HG02759 (cell line): Measurements from ENCODE around the gene ANAPC16.
"Not testable (repeated sequence)": the region's sequence is repeated elsewhere in the genome, so short reads cannot be mapped to it uniquely, and the experiment has no call there.

ENCODE experiments used
- ATAC-seq: cut with Tn5 transposase; IDR thresholded peaks from one replicate; pipeline ENCODE4 v1.9.1; 2021; ENCODE audit warnings: mild to moderate bottlenecking, moderate library complexity; ENCODE audit not compliant: unreplicated experiment

ANAPC16 gene

GRCh38 chr10:72215611-72216549, at the start of gene ANAPC16, which contains the start of gene ASCC1:
TSS of gene ANAPC16 (plus strand) at chr10:72216012. CDS start at chr10:72223915, 7,903 bp downstream.
TSS of gene ASCC1 (minus strand) at chr10:72216276. CDS start at chr10:72213298, 2,978 bp downstream.
- peak; percentile 91 for ATAC-seq

DNA sequence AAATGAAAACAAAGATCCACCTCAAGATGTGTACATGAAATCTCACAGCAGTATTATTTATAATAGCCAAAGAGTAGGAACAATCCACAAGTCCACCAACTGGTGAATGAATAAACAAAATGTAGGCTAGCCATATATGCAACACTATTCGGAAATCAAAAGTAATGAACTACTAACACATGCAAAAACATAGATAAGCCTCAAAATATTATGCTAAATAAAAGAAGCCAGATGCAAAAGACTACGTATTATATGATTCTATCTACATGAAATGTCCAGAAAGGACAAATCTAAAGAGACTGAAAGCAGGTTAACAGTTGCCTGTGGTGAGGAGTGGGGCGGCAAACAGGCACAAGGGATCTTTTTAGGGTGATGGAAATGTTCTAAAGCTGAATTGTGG, 48.7 kb upstream of the ANAPC16 start:
- ATAC-seq, result no peak

DNA sequence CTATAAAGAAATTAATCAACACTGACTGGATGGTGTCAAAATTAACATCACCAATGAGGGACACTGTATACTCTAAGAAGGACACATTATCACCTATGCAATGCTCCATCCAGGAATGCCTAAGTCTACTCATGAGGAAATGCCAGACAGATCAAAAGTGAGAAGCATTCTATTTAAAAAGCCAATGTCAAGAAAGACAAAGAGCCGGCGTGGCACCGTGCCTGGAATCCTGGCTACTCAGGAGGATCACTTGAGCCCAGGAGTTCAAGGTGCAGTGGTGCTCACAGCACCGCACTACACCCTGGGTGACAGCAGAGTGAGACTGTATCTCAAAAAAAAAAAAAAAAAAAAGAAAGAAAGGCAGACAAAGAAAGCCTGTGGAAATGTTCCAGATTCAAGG, 45.5 kb upstream of the ANAPC16 start:
- no peak for ATAC-seq

DNA sequence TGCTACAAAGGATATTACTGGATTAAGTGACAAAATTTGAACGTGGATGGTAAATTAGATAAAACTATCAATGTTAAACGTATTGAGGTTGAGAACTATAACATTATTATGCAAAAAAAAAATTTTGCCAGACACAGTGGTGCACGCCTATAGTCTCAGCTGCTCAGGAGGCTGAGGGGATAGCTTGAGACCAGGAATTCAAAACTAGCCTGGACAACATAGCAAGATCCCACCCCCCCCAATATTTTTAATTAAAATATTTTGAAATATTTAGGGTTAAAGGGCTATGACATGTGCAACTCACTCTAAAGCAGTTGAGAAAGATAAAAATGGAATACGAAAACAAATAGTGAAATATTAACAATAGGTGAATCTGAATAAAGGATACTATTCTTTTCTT, 45.1 kb upstream of the ANAPC16 start:
- no peak for ATAC-seq

DNA sequence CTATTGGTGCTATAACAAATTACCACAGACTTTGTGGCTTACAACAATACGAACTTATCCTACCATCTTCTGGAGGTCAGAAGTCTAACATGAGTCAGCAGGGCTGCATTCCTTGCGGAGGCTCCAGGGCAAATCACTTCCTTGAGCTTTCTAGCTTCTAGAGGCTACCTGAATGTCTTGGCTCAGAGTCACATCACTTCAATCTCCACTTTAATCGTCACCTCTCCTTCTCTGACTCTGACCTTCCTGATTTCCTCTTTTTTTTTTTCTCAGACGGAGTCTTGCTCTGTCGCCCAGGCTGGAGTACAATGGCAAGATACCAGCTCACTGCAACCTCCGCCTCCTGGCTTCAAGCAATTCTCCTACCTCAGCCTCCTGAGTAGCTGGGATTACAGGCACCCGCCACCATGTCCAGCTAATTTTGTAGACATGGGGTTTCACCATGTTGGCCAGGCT, 44.6 kb upstream of the ANAPC16 start:
- no peak for ATAC-seq

DNA sequence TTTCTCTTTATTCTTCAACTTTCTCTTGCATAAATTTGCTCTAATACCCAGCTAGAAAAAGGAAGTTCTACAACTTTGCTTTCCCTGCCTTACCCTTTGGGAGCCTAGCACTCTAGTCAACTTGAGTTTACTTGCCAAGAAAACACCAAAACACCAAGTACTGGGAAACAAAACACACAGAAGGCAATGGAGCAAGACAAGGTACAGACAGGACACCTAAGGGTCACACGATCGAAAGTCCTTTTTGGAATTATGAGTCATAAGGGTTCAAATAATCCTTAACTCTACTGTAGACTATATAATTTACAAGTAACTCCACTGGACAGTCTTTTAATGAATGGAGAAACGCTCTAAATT, 42.6 kb upstream of the ANAPC16 start:
- ATAC-seq, result no peak

GRCh38 chr10:72173619-72174296, 42.1 kb upstream of the ANAPC16 start:
- peak; percentile 74 for ATAC-seq

DNA sequence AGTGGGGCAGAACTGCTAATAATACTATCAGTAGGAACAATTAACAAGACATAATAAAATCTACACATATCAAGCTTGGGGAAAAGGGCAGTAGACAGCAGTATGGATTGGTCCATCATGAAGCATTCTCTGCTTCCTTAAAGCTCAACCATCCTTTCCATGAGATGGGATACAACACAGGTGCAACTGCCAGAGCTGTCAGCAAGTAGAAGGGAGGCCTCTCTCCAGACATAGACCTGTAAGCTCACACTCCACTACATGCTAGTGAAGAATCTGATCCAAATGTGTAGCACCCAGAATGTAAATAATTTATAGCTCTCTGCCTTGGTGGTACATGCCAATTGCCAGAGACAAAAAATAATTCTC, 41.5 kb upstream of the ANAPC16 start:
- ATAC-seq, result no peak

DNA sequence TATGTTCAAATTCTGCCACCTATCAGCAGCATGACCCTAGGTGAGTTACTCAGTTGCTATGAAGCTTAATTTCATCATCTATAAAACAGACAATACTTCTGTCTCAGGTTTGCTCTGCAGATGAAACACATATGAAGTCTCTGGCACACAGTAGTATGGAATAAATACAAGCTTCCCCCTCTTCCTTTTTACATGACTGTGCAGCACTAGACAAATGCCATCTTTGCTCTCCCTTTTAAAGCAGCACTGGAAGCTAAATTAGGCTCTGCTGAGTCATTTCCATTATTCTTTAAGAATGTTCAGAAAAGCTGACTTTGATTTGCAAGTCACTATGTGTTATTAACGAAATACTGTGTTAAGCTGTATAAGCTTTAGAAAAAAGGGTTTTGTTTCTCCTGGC, 40.7 kb upstream of the ANAPC16 start:
- no peak for ATAC-seq

- ATAC-seq, result no peak
These were observed 39.1 kb upstream of the ANAPC16 start for GRCh38 chr10:72176701-72177100.

GRCh38 chr10:72177454-72177853, 38.4 kb upstream of the ANAPC16 start:
- no peak for ATAC-seq

- ATAC-seq, result no peak
These were observed 31.7 kb upstream of the ANAPC16 start for GRCh38 chr10:72184156-72184555.

GRCh38 chr10:72186258-72186981, 29.4 kb upstream of the ANAPC16 start:
- no peak for ATAC-seq

GRCh38 chr10:72186982-72187330, 28.9 kb upstream of the ANAPC16 start:
- ATAC-seq, result no peak

- no peak for ATAC-seq
These were observed 20.9 kb upstream of the ANAPC16 start for GRCh38 chr10:72194949-72195348.

GRCh38 chr10:72200883-72201282, 14.9 kb upstream of the ANAPC16 start:
- no peak for ATAC-seq

GRCh38 chr10:72201293-72201692, 14.5 kb upstream of the ANAPC16 start:
- no peak for ATAC-seq

DNA sequence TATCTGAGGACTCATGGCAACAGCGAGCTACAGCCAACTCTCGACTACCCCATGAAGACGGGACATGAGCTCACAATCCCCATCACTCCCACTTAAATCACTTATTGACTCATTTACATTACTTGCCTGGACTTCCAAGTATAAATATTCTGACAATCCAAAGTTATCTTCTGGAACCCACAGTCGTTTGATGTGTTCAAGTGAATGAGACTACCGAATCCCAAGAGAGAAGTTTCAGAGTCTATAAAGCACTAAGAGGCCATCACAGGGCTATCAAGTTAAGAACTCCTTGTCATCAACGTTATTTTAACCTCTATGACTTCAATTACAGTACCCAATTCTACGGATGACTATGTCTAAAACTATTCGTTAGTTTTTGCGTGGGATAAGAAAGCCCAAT, 11.5 kb upstream of the ANAPC16 start:
- ATAC-seq, result no peak

DNA sequence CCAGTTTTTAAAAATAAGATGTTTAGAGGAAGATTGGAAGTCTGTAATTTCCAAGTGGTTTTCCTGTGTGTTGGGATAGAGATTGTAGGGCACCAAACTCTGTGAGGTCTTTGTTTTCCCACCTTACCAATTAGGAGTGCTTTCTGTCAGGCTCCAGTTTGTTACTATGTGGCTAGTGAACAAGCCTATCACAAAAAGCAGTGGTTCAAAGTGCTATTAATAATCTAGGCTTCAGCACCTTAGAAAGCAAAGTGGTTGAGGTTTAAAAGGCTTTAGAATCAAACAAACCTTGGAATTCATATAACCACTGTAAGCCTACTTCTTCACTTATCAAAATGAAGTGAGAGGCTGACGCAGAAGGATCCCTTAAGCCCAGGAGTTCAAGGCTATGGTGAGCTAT, 11.1 kb upstream of the ANAPC16 start:
- no peak for ATAC-seq

- no peak for ATAC-seq
These were observed 9.1 kb upstream of the ANAPC16 start for GRCh38 chr10:72206511-72207229.

GRCh38 chr10:72208526-72208925, 7.3 kb upstream of the ANAPC16 start:
- ATAC-seq, result not testable (repeated sequence)
